Nucleus accumbens (tissue), 56 donors: Measurements from ENCODE around the gene ARHGAP28.
"Not testable (repeated sequence)": the region's sequence is repeated elsewhere in the genome, so short reads cannot be mapped to it uniquely, and the experiment has no call there.

Experiments
- DNase-seq, 56 donors: peaks; one replicate each; lab custom pipeline; 2025; lab: John Stamatoyannopoulos, UW

Gene ARHGAP28

DNA sequence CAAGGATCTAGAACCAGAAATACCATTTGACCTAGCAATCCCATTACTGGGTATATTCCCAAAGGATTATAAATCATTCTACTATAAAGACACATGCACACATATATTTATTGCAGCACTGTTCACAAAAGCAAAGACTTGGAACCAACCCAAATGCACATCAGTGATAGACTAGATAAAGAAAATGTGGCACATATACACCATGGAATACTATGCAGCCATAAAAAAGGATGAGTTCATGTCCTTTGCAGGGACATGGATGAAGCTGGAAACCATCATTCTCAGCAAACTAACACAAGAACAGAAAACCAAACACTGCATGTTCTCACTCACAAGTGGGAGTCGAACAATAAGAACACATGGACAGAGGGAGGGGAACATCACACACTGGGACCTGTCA is 70.8 kb downstream of the ARHGAP28 start:
- DNase-seq = not testable (repeated sequence)

DNA sequence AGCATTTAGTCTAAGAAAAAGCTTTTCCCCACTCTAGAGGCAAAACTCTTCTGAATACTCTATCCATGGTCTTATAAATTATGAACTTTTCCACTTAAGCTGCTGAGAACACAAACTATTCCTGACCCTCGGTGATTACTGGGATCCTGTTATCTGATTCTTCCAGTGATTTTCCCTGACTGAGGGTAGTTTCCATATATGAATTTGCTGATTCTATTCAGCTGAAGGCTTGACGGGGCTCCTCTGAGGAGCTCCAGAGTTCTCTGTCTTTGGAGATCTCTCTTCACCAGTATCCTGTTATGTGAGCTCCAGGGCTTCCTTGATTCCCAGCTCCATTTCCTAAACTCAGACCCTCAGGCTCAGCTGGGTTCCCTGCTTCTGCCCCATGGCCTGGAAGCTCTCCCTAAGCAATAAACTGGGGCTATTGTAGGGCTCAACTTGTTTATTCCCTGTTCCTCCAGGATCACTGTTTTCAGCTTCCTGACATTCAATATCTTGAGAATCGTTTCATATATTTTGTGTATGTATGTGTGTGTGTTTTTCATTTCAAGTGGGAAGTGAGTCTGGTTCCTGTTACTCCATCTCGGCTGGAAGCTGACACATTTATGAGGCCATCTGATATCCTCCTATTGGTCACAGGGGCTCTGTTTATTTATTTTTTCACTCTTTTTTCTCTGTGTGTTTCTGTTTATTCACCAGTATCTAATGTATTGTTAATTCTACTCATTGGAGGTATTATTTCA is 78.2 kb downstream of the ARHGAP28 start:
- no peak for DNase-seq

DNA sequence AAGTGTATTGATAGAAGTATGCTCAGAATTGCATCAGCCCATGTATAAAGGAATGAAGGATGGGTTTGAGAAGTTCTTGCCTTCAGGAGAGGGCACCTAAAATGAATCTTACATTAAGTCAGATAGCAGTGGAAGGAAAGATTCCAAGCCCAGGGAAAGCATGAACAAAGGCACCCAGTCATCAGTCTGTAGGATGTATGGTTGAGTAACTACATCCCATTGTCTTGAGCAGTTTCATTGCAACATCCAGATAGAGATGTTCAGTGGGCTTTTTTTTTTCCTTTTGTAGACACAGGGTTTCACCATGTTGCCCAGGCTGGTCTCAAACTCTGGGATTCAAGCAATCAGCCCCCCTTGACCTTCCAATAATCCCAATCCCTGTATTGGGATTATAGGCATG is 80.7 kb downstream of the ARHGAP28 start:
- DNase-seq = no peak

DNA sequence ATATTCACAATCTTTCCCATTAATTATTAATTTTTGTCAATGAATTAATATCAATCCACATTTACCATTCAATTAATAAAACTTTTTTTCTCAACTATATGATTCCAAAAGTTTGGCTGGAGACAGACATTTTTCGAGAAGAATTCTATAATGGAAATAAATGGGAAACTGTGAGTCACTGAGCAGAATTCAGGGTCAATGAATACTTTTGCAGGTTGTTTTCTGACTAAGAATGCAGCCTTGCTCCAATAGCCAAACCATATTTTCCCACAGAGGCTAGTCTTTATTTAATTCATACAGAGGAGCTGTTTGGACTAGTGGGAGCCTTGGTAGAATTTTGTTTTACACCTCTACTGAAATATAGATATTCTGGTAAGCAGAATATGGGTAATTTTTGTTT is 82.3 kb downstream of the ARHGAP28 start:
- DNase-seq = no peak

DNA sequence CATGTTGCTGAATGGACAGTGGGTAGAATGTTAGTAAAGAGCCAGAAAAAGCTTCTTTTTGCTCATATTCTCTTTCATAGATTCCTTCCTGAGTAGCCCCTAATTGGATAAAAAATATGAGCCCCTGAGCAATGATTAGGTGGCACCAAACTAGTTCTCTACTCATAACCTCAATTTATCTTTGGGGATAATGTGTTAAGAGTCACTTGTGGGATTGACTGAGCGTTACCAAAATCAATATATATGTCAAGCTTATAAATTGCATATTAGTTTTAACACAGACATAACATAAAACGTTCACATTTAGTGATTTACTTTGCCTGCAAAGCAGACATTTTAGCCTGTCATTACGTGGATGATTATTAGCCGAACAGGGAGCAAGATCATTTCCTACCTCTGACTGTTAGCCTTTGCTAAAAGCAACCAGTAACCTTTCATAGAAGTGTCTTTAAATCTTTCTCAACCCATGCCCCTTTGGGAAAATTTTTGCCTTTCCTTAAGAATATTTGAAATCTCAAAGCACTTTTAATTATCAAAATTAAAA is 85.4 kb downstream of the ARHGAP28 start:
- DNase-seq = no peak

DNA sequence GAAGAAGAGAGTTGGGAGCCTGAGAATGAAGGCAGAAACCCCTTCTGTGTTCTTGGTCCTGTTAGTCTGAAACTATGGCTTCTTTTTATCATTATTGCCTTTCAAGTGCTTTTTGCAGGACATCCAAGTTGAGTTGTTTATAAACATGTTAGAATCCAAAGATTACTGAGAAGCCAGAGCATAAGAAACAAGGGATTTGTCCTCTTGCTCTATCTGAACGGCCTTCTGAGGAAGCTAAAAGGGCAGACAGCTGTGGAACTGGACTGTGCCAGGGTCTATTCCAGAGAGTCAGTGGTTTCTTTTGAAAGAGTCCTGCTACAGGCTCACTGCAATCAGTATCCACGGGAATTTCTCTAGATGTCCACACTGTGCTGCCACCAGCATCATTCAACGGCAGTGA is 86.6 kb downstream of the ARHGAP28 start:
- DNase-seq = no peak

DNA sequence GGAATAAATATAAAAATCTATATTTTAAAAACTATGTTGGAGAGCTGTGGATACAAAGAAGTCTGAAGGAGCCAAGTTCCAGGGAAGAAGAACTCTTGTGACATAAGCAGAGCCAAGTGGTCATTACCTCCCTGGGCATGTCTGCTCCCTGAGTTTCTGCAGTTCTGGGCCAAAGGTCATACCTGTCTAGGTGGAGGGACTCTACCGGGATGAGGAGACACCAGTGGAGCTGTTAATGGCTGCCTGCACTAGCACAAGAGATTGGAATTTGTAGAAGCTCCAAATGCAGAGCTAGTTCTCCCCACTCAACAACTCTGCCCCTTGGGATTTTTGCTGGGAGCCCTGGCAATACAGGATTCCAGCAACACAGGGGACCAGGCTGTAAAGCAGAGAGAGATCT is 89.8 kb downstream of the ARHGAP28 start:
- DNase-seq = no peak

DNA sequence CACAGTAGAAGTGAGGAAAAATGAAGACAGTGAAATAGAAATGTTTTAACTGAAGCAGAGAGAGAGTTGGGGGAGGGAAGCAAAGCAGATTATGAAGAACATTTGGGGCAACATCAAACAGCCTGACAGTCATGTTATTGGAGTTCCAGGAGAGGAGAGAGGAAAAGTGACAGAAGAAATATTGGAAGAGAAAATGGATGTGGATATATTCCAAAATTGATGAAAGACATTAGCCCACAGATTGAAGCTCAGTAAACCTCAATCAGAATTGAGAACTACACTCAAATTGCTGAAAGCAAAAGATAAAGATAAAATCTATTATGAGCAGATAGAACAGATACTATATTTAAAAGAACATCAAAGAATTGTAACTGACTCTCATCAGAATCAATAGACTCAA is 90.8 kb downstream of the ARHGAP28 start:
- no peak for DNase-seq

DNA sequence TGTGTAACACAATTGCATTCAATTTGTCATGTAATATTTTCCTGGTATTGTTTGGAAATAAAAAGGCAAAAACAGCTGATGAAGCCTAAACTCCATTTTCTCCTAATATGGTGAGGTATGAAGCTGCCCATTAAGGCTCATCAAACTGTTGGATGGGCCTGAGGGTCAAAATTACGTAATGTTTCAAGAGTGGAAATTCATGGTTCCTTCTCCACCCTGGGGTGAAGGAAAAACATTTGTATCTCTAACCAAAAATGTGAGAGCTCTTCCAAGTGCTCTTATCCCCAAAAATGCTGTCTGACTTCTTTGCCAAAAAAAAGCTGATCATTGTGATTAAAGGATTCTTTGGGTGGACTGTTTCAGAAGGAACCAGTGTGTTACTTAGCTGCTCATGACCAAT is 91.8 kb downstream of the ARHGAP28 start:
- no peak for DNase-seq

DNA sequence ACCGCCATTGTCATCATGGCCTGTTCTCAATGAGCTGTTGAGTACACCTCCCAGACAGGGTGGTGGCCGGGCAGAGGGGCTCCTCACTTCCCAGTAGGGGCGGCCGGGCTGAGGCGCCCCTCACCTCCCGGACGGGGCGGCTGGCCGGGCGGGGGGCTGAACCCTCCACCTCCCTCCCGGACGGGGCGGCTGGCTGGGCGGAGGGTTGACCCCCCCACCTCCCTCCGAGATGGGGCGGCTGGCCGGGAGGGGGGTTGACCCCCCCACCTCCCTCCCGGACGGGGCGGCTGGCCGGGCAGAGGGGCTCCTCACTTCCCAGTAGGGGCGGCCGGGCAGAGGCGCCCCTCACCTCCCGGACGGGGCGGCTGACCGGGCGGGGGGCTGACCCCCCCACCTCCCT is 97.6 kb downstream of the ARHGAP28 start:
- DNase-seq = not testable (repeated sequence)

DNA sequence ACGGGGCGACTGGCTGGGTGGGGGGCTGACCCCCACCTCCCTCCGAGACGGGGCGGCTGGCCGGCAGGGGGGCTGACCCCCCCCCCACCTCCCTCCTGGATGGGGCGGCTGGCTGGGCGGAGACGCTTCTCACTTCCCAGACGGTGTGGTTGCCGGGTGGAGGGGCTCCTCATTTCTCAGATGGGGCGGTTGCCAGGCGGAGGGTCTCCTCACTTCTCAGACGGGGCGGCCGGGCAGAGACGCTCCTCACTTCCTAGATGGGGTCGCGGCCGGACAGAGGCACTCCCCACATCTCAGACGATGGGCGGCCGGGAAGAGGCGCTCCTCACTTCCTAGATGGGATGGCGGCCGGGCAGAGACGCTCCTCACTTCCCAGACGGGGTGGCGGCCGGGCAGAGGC is 98.0 kb downstream of the ARHGAP28 start:
- not testable (repeated sequence) for DNase-seq

DNA sequence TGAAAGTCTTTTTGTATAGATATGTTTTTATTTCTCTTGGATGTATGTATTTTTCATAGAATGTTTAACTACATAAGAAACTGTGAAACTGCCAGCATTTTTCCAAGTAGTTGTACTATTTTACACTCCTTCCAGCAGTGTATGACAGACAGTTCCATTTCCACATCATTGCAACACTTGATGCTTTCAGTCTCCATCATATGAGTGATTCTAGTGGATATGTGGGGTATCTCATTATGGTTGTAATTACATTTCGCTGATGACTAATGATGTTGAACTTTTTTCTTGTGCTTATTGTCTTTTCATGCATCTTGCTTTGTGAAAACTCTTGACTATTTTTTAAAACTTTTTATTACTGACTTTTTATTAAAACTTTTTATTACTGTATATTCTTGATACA is 101.4 kb downstream of the ARHGAP28 start:
- no peak for DNase-seq

DNA sequence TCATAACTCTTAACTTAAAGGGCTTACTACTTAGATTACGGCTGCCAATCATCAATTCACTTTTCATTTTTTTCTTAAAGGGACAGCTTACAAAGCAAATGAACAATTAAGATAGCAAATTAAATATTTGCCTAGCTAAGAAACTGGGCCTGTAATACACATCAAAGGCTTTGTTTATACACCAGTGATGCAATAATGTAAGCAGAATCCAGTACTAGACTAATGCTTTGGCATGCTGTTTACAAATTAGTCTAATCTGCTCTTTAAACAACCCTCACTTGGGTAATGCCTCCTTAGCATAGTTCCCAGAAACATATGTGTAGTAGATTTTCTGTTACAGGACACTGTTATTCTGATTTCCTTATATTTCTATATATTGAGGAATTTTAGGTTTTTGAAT is 105.8 kb downstream of the ARHGAP28 start:
- DNase-seq = no peak

DNA sequence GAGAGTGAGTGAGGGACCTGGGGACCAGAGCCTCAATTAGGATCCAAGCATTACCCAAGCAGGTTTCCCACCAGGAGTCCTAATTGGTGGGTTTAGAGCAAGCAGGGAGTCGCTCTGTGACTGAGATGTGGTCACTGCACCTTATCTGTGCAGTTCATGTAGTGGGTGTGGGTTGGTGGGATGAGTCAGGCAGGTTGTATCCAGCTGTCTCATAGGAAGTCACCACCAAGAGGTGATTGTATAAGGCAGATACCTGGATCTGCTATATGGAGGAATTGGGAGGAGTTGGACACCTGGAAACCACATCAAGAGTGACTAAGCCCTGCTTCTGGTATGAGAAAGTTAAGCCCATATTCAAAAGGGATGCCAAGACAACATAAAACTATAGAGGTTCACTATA is 106.8 kb downstream of the ARHGAP28 start:
- DNase-seq = no peak

DNA sequence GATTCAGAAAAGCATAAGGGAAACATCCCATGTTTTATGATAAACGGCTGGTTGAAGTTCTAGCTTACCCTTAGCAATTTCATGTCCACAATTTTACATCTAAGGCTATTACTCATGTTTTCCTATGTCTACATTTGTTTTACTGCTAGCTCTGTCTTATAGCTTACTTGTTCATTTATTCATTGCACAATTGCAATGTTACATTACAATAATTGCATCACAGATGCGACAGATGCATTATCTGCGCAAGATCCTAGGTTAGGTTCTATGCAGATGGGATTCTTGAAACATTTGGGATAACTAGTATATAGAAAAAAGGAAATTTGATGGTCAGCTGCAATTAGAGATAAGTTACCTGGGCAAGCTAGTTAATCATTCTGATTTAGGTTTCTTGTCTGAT is 108.4 kb downstream of the ARHGAP28 start:
- no peak for DNase-seq

DNA sequence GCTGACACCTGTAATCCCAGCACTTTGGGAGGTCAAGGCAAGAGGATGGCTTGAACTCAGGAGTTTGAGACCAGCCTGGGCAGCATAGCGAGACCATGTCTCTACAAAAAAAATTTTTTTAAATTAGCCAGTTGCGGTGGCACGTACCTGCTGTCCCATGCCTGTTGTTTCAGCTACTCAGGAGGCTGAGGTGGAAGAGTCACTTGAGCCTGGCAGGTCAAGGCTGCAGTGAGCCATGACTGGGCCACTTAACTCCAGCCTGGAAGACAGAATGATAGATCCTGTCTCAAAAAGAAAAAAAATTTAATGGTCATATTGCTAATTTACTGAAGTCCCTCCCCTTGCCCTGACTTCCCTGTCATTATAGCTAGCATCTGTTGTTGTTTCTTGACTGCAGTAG is 112.6 kb downstream of the ARHGAP28 start:
- no peak for DNase-seq

DNA sequence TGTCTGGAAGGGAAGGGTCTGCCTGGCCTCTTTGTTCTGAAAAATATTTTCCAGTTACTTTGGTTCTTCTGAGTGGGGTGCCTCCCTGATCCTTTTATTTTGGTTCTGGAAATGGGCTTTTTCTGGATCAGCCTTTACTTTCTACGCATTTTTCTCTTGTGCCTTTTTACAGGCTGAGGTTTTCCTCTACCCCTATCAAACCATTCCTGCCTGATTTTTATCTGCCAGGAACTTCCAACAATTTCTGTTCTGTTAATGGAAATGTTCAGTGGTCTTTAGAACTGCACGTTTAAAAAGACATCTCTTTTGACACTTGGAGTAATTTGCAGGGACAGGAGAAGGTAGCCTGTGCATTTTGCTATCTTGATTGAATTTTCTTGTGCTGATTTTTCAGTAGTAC is 113.8 kb downstream of the ARHGAP28 start:
- no peak for DNase-seq

DNA sequence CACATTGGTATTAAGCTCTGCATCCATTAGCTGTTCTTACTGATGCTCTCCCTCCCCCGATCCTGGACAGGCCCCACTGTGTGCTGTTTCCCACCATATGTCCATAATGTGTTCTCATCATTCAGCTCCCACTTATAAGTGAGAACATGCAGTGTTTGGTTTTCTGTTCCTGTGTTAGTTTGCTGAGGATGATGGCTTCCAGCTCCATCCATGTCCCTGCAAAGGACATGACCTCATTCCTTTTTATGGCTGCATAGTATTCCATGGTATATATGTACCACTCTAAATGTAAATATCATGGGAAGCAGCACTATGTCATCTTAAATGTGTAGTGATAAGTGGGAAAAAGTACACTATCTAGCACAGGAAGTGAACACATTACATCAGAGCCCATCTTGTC is 116.0 kb downstream of the ARHGAP28 start:
- not testable (repeated sequence) for DNase-seq

DNA sequence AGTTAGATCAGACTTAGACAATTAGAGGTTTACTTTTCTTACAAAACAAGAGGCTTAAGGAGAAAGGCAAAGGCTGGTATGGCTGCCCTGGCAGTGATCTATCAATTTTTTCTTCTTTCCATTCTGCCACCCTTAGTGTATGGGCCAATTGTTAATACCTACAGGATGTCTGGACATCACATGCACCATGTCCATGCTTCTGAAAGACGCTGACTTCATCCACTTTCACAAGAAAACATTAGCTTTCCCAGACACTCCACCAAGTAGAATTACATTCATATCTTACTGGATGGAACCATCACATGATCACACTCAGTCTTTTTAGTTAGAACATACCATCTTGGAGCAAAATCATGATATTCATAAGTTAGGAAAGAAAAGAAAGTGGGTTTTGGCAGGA is 120.9 kb downstream of the ARHGAP28 start:
- DNase-seq = no peak

DNA sequence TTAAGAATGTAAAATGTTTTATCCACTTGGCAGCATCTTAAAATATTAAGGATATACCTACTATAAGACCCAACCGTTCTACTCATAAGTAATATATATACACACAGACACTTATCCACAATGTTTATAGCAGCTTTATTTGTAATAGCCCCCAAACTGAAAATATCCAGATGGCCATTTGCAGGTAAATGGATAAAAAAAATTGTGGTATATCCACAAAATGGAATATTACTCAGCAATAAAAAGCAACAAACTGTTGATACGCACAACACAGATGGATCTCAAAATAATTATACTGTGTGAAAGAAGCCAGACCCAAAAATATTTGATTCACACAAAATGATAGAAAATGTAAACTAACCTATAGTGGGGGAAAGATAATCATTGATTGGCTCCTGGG is 122.0 kb downstream of the ARHGAP28 start:
- DNase-seq = no peak

DNA sequence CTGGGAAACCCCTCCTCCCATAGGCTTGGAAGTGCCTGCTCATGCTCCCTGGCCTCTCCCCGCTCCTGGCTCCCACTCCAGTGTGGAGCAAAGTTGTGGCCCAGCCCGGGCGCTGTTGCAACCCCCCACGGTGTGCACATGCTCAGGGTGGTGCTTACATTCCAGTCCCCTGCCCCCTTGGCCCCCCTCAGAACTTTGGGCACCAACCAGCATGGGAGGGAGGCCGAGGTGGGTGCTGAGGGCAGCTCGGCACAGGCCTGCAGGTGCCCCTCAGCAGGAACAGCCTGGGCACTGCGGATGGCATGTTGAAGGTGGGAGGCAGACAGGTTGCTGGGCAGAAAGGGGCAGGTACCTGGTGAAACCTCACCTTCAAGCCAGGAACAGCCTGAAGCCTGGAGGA is 125.3 kb downstream of the ARHGAP28 start:
- DNase-seq = no peak

DNA sequence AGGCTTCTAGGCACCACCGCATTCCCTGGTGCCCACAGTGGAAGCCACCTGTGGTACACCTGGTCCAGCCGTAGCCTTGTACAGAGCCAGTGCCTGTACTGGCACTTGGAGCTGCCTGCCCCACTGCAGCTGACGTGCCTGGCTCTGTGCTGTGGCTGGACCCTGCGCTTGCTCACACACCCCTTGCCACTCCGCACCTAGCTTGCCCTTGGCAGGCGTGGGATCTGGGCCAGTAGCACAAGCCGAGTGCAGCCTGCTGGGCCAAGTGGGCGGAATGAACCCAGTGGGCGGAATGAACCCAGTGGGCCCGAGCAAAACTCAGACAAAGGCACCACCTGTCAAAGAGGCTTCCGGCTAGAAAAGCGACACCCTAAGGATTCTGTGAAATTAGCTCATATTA is 126.3 kb downstream of the ARHGAP28 start:
- DNase-seq = no peak

DNA sequence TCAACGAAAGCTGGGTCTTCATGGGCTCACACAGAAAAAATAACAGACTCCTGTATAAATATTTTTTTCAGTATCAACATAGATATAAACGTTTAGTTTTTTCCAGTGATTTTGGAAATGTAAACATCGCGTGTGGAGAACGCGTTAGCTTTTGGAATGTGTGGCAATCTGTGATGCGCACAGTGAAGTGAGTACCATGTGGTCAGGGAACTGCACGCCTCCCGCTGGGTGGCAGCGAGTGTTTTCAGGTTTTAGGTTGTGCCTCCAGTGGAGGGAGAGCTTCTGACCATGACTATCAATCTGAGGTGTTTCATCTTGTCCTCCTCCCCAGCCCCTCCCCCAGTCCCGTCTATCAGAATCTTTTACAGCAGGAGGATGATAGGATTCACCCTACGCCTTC is 127.8 kb downstream of the ARHGAP28 start:
- DNase-seq = no peak
